LNCAP (cell line): ENCODE results near the gene HLA-E.

Experiments used
- CTCF ChIP-seq: fragments of 450-650 bp; IDR thresholded peaks from 2 replicates; pipeline ENCODE4 v1.5.1; 2017; ENCODE audit warnings: mild to moderate bottlenecking

The HLA-E gene

GRCh38 chr6:30537931-30538330 is 48.6 kb downstream of the HLA-E start:
- TF ChIP-seq CTCF: no peak

- peak; percentile 96 for TF ChIP-seq CTCF
Observed at GRCh38 chr6:30541515-30542403, 52.5 kb downstream of the HLA-E start.

- no peak for TF ChIP-seq CTCF
Observed at GRCh38 chr6:30542404-30542725, 53.1 kb downstream of the HLA-E start.

GRCh38 chr6:30542915-30543314 is 53.6 kb downstream of the HLA-E start:
- TF ChIP-seq CTCF: no peak
